GM18505 (cell line): ENCODE measurements around the gene CCDC34.

Experiments
- ATAC-seq: cut with Tn5 transposase; IDR thresholded peaks from one replicate; pipeline ENCODE4 v1.9.1; 2021; ENCODE audit not compliant: unreplicated experiment
- POLR2A ChIP-seq: IDR thresholded peaks from 4 replicates; pipeline ENCODE4 v1.6.1; 2011; ENCODE audit warnings: borderline replicate concordance; ENCODE audit not compliant: insufficient read depth, insufficient read length; ENCODE audit errors: extremely low read depth

The CCDC34 gene

DNA sequence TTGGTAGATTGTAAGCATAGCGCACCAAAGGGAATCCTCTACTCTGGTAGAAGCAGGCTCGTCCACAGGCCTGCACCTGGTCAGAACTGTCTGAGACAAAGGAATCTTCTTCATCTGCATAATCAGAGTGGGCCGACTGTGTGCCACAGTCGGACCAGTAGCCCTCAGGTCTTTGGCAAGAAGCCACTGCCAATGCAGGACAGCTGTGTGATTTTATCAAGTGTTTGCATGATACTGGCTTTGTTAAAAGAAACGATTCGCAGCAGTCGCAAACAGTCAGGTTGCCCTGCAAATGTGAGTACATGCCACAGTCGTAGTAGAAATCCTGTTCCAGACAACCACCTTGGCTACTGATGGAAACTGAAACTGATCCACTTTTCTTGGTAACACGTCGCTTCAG is 4.9 kb upstream of the CCDC34 start:
- ATAC-seq = no peak
- no peak for TF ChIP-seq POLR2A

- no peak for TF ChIP-seq POLR2A
Observed at GRCh38 chr11:27363576-27364117, 632 bp upstream of the CCDC34 start.

GRCh38 chr11:27361649-27362431 is 1.2 kb downstream of the CCDC34 start:
- no peak for TF ChIP-seq POLR2A
- no peak for ATAC-seq

More at GRCh38 chr11:27363576-27364117, 632 bp upstream of the CCDC34 start:
- no peak for ATAC-seq

GRCh38 chr11:27358296-27358695 is 4.7 kb downstream of the CCDC34 start:
- no peak for ATAC-seq
- no peak for TF ChIP-seq POLR2A

DNA sequence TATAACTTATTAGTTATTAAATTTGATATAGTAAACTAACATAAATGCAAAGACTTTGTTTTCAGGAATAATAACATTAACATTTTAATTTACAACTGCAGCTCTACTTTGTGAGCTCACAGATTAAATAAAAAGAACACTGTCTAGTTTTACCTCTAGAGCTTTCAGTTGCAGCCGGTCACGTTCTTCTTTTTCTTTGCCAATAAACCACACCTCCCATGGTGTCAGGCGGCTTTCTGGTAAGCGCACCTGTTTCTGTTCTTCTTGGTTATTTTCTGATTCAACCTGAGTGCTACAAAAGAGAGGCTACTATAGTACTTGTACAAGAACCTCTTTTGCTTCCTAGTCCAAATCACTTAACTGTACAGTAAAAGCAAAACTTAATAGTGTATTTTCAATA is 5.8 kb downstream of the CCDC34 start:
- no peak for ATAC-seq
- TF ChIP-seq POLR2A = no peak

DNA sequence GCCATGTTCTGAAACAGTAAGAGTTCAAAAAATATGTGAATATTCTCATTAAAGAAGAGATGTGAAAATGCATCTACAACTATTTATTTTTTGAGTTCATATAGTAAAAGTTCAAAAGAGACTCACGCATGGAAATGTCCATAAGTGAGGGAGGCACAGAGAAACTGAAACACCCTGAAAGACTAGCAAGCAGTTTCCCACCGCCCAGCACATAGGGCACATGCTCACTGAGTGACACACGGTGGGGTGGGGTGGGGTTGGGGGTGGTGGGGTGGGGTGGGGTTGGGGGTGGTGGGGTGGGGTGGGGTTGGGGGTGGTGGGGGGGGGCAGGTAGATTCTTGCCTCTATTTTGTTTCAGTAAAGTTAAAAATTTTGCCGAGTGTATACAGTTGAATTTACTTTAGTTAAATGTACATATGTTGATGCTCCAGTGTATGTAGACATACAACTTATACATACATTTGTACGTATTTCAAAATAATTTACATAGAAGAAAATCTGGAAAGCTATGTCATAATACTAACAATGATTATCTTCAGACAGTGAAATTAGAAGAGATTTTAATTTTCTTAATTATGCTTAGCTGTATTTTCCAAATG is 6.3 kb downstream of the CCDC34 start:
- ATAC-seq = no peak
- no peak for TF ChIP-seq POLR2A

GRCh38 chr11:27355575-27356104 is 7.4 kb downstream of the CCDC34 start:
- no peak for TF ChIP-seq POLR2A
- no peak for ATAC-seq

DNA sequence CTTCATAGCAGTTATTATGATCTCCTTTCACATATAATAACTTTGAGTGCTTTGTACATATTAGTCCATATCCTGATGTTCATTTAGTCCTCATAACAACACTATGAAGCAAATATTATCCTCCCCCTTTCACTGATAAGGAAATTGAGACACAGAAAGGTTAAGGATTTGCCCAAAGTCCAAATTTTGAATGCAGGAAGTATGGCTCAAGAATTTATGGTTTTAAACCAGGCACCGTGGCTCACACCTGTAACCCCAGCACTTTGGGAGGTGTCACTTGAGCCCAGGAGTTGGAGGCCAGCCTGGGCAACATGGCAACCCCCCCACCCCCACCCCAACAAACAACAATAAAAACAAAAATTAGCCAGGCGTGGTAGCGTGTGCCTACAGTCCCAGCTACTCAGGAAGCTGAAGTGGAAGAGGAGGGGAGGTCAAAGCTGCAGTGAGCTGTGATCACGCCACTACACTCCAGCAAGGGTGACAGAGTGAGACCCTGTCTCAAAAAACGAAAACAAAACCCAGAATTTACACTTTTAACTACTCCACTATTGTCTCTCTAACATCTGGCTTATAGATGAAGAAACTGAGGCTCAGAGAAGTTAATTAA is 8.6 kb downstream of the CCDC34 start:
- ATAC-seq = no peak
- no peak for TF ChIP-seq POLR2A

GRCh38 chr11:27353593-27354358 is 9.2 kb downstream of the CCDC34 start:
- TF ChIP-seq POLR2A = no peak
- no peak for ATAC-seq

DNA sequence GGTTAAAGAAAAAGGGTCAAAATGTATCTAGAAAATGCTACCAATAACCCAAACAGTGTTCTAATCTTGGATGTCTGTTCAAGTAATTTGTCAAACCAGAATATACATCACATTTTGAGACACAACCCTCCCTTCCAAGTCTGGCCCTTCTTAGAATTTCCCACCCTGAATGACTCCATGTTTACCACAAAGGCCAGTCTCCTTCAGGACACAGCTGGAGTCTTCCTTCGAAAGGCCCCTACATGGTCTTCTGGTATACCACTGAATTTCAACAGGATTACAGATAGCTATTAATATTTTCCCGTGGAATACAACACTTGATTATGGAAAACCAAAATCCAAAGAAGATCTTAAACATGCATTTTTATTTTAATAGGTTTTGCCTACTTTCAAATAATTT is 10.2 kb downstream of the CCDC34 start:
- ATAC-seq = no peak
- no peak for TF ChIP-seq POLR2A

GRCh38 chr11:27350511-27350910 is 12.5 kb downstream of the CCDC34 start:
- no peak for ATAC-seq
- no peak for TF ChIP-seq POLR2A

GRCh38 chr11:27349919-27350318 is 13.1 kb downstream of the CCDC34 start:
- no peak for ATAC-seq
- TF ChIP-seq POLR2A = no peak
